Activated CD8-positive, alpha-beta memory T cell treated with anti-CD3 and anti-CD28 coated beads, Interleukin-2, amount 50 U/mL, for 24 hours (primary cell): ENCODE measurements around the gene MAPKAPK3.
A peak's percentile ranks its signal among the peaks of the same experiment; 100 is the strongest.

Source experiments
- DNase-seq: peaks from one replicate; pipeline ENCODE4 v3.0.0-alpha.2; 2020; ENCODE audit errors: extremely low read depth

MAPKAPK3 gene

GRCh38 chr3:50587806-50588758 lies 28.9 kb upstream of the MAPKAPK3 start:
- DNase-seq = peak; percentile 77

GRCh38 chr3:50588759-50589433 lies 28.1 kb upstream of the MAPKAPK3 start:
- no peak for DNase-seq

GRCh38 chr3:50591196-50591741 lies 25.7 kb upstream of the MAPKAPK3 start:
- DNase-seq = no peak

- DNase-seq = no peak
These were observed 24.4 kb upstream of the MAPKAPK3 start for GRCh38 chr3:50592568-50592967.

GRCh38 chr3:50594253-50594785 lies 22.6 kb upstream of the MAPKAPK3 start:
- DNase-seq = no peak

- no peak for DNase-seq
These were observed 17.7 kb upstream of the MAPKAPK3 start for GRCh38 chr3:50599115-50599715.

GRCh38 chr3:50599716-50600118 lies 17.2 kb upstream of the MAPKAPK3 start:
- DNase-seq = no peak

GRCh38 chr3:50600141-50600753 lies 16.7 kb upstream of the MAPKAPK3 start:
- DNase-seq = no peak

- DNase-seq = peak; percentile 83
These were observed 15.9 kb upstream of the MAPKAPK3 start for GRCh38 chr3:50600841-50601591.

GRCh38 chr3:50602595-50603191 lies 14.3 kb upstream of the MAPKAPK3 start:
- no peak for DNase-seq

GRCh38 chr3:50603261-50604109 lies 13.5 kb upstream of the MAPKAPK3 start:
- DNase-seq = no peak

GRCh38 chr3:50604110-50604621 lies 12.8 kb upstream of the MAPKAPK3 start:
- DNase-seq = no peak

- no peak for DNase-seq
These were observed 12.0 kb upstream of the MAPKAPK3 start for GRCh38 chr3:50604628-50605588.

GRCh38 chr3:50605901-50606326 lies 11.0 kb upstream of the MAPKAPK3 start:
- DNase-seq = no peak

- DNase-seq = no peak
These were observed 10.4 kb upstream of the MAPKAPK3 start for GRCh38 chr3:50606596-50606995.

GRCh38 chr3:50607271-50608091 lies 9.5 kb upstream of the MAPKAPK3 start:
- DNase-seq = no peak

GRCh38 chr3:50608278-50608677 lies 8.7 kb upstream of the MAPKAPK3 start:
- no peak for DNase-seq
